Activated T-cell treated with anti-CD3 and anti-CD28 coated beads, Interleukin-2, amount 50 U/mL, for 24 hours (primary cell): ENCODE measurements around the gene LCE3A.
"Not testable (repeated sequence)": the region's sequence is repeated elsewhere in the genome, so short reads cannot be mapped to it uniquely, and the experiment has no call there.

Source experiments
- DNase-seq: peaks from one replicate; pipeline ENCODE4 v3.0.0-alpha.2; 2020
- H3K27ac Mint-ChIP-seq: 2 replicates; pipeline ENCODE4 v1.8.0; 2020; ENCODE audit warnings: mild to moderate bottlenecking, mixed read lengths
- H3K27me3 Mint-ChIP-seq: 2 replicates; pipeline ENCODE4 v1.8.0; 2020; ENCODE audit warnings: mixed read lengths
- H3K36me3 Mint-ChIP-seq: 2 replicates; pipeline ENCODE4 v1.8.0; 2020; ENCODE audit warnings: low read depth, mixed read lengths
- H3K4me1 Mint-ChIP-seq: 2 replicates; pipeline ENCODE4 v1.8.0; 2020; ENCODE audit warnings: low read depth, mixed read lengths
- H3K4me3 Mint-ChIP-seq: 2 replicates; pipeline ENCODE4 v1.8.0; 2020; ENCODE audit warnings: mild to moderate bottlenecking, moderate library complexity, mixed read lengths
- H3K9me3 Mint-ChIP-seq: 2 replicates; pipeline ENCODE4 v1.8.0; 2020; ENCODE audit warnings: mixed read lengths

LCE3A gene

GRCh38 chr1:152622803-152623202, at the start of gene LCE3A:
LCE3A (minus strand) TSS chr1:152623103; CDS start chr1:152623103, 0 bp downstream.
- DNase-seq, result no peak
- Mint-ChIP-seq H3K4me3 (no peak within 1 kb of the TSS), H3K27me3 (peaks cover 40% of the 10 kb centered on the region), H3K27ac (no peak within 1 kb of the TSS), H3K36me3 (no peaks in the 10 kb centered on the region), H3K4me1 (no peaks in the 10 kb centered on the region), H3K9me3 (peaks cover 12% of the 10 kb centered on the region)

GRCh38 chr1:152667648-152668047, 44.7 kb upstream of the LCE3A start:
- Mint-ChIP-seq H3K27me3 (peaks cover 49% of the 10 kb centered on the region), H3K4me1 (no peaks in the 10 kb centered on the region), H3K4me3 (no peak overlapping the region), H3K36me3 (no peaks in the 10 kb centered on the region), H3K9me3 (no peaks in the 10 kb centered on the region), H3K27ac (no peak overlapping the region)
- no peak for DNase-seq

- H3K4me1 Mint-ChIP-seq, H3K36me3 Mint-ChIP-seq, H3K9me3 Mint-ChIP-seq, H3K4me3 Mint-ChIP-seq, H3K27ac Mint-ChIP-seq, DNase-seq: not testable (repeated sequence)
- H3K27me3 Mint-ChIP-seq, result peaks cover 50% of the 10 kb centered on the region
Observed at GRCh38 chr1:152666171-152666570, 43.3 kb upstream of the LCE3A start.

GRCh38 chr1:152663098-152663497, 40.2 kb upstream of the LCE3A start, which contains the start of gene LCE2D:
LCE2D (plus strand) TSS chr1:152663380; CDS start chr1:152664106, 726 bp downstream.
- no peaks in the 10 kb centered on the region for H3K4me1 Mint-ChIP-seq

GRCh38 chr1:152658649-152659048, 35.7 kb upstream of the LCE3A start:
- H3K4me3 Mint-ChIP-seq, result no peak overlapping the region
- H3K9me3 Mint-ChIP-seq, result no peaks in the 10 kb centered on the region
- no peak overlapping the region for H3K27ac Mint-ChIP-seq
- H3K27me3 Mint-ChIP-seq, result peaks cover 38% of the 10 kb centered on the region
- no peaks in the 10 kb centered on the region for H3K36me3 Mint-ChIP-seq
- DNase-seq, result no peak
- peaks cover 2% of the 10 kb centered on the region for H3K4me1 Mint-ChIP-seq

More at GRCh38 chr1:152663098-152663497, 40.2 kb upstream of the LCE3A start, which contains the start of gene LCE2D:
- Mint-ChIP-seq H3K27ac (no peak within 1 kb of the TSS), H3K36me3 (no peaks in the 10 kb centered on the region), H3K27me3 (peaks cover 53% of the 10 kb centered on the region), H3K9me3 (no peaks in the 10 kb centered on the region), H3K4me3 (no peak within 1 kb of the TSS)
- DNase-seq, result no peak

GRCh38 chr1:152657677-152658076, 34.8 kb upstream of the LCE3A start:
- no peaks in the 10 kb centered on the region for H3K36me3 Mint-ChIP-seq

GRCh38 chr1:152656459-152656858, 33.6 kb upstream of the LCE3A start:
- no peak overlapping the region for H3K4me3 Mint-ChIP-seq
- H3K9me3 Mint-ChIP-seq, result no peaks in the 10 kb centered on the region
- peaks cover 37% of the 10 kb centered on the region for H3K27me3 Mint-ChIP-seq
- no peak overlapping the region for H3K27ac Mint-ChIP-seq
- no peak for DNase-seq
- peaks cover 2% of the 10 kb centered on the region for H3K4me1 Mint-ChIP-seq
- H3K36me3 Mint-ChIP-seq, result no peaks in the 10 kb centered on the region

More at GRCh38 chr1:152657677-152658076, 34.8 kb upstream of the LCE3A start:
- peaks cover 32% of the 10 kb centered on the region for H3K27me3 Mint-ChIP-seq
- H3K4me3 Mint-ChIP-seq, result no peak overlapping the region
- peaks cover 2% of the 10 kb centered on the region for H3K4me1 Mint-ChIP-seq
- H3K9me3 Mint-ChIP-seq, result no peaks in the 10 kb centered on the region
- DNase-seq, result no peak
- H3K27ac Mint-ChIP-seq, result no peak overlapping the region

GRCh38 chr1:152654110-152654509, 31.2 kb upstream of the LCE3A start:
- peak; percentile 46 for DNase-seq
- H3K4me3 Mint-ChIP-seq, result no peak overlapping the region
- H3K27me3 Mint-ChIP-seq, result peaks cover 40% of the 10 kb centered on the region
- H3K9me3 Mint-ChIP-seq, result no peaks in the 10 kb centered on the region
- H3K27ac Mint-ChIP-seq, result no peak overlapping the region
- peaks cover 2% of the 10 kb centered on the region for H3K4me1 Mint-ChIP-seq
- no peaks in the 10 kb centered on the region for H3K36me3 Mint-ChIP-seq

GRCh38 chr1:152646656-152647055, 23.8 kb upstream of the LCE3A start:
- Mint-ChIP-seq H3K27ac (no peak overlapping the region), H3K36me3 (no peaks in the 10 kb centered on the region), H3K9me3 (no peaks in the 10 kb centered on the region), H3K27me3 (peaks cover 48% of the 10 kb centered on the region), H3K4me3 (no peak overlapping the region), H3K4me1 (no peaks in the 10 kb centered on the region)
- no peak for DNase-seq

GRCh38 chr1:152645146-152645545, 22.2 kb upstream of the LCE3A start:
- no peak for DNase-seq
- Mint-ChIP-seq H3K27ac (no peak overlapping the region), H3K36me3 (no peaks in the 10 kb centered on the region), H3K4me1 (no peaks in the 10 kb centered on the region), H3K4me3 (no peak overlapping the region), H3K27me3 (peaks cover 48% of the 10 kb centered on the region), H3K9me3 (no peaks in the 10 kb centered on the region)

GRCh38 chr1:152643945-152644344, 21.0 kb upstream of the LCE3A start:
- no peak overlapping the region for H3K27ac Mint-ChIP-seq
- no peak for DNase-seq
- no peak overlapping the region for H3K4me3 Mint-ChIP-seq
- H3K36me3 Mint-ChIP-seq, result no peaks in the 10 kb centered on the region
- H3K9me3 Mint-ChIP-seq, result peaks cover 2% of the 10 kb centered on the region
- H3K27me3 Mint-ChIP-seq, result peaks cover 39% of the 10 kb centered on the region
- H3K4me1 Mint-ChIP-seq, result no peaks in the 10 kb centered on the region

GRCh38 chr1:152640351-152640750, 17.4 kb upstream of the LCE3A start:
- H3K9me3 Mint-ChIP-seq, result peaks cover 2% of the 10 kb centered on the region
- no peaks in the 10 kb centered on the region for H3K36me3 Mint-ChIP-seq
- no peak for DNase-seq
- no peak overlapping the region for H3K4me3 Mint-ChIP-seq
- no peak overlapping the region for H3K27ac Mint-ChIP-seq
- H3K4me1 Mint-ChIP-seq, result no peaks in the 10 kb centered on the region
- H3K27me3 Mint-ChIP-seq, result peaks cover 19% of the 10 kb centered on the region

- H3K27ac Mint-ChIP-seq, result no peak overlapping the region
- H3K36me3 Mint-ChIP-seq, result no peaks in the 10 kb centered on the region
- H3K4me1 Mint-ChIP-seq, result no peaks in the 10 kb centered on the region
- DNase-seq, result no peak
- H3K9me3 Mint-ChIP-seq, result no peaks in the 10 kb centered on the region
- H3K27me3 Mint-ChIP-seq, result peaks cover 35% of the 10 kb centered on the region
- H3K4me3 Mint-ChIP-seq, result no peak overlapping the region
Observed at GRCh38 chr1:152630596-152630995, 7.7 kb upstream of the LCE3A start.

- Mint-ChIP-seq H3K36me3 (no peaks in the 10 kb centered on the region), H3K27me3 (peaks cover 64% of the 10 kb centered on the region)
Observed at GRCh38 chr1:152626744-152627143, 3.8 kb upstream of the LCE3A start.

GRCh38 chr1:152623203-152623844, 421 bp upstream of the LCE3A start:
- H3K27ac Mint-ChIP-seq, result no peak overlapping the region
- no peaks in the 10 kb centered on the region for H3K36me3 Mint-ChIP-seq
- H3K9me3 Mint-ChIP-seq, result peaks cover 11% of the 10 kb centered on the region
- no peaks in the 10 kb centered on the region for H3K4me1 Mint-ChIP-seq
- peaks cover 45% of the 10 kb centered on the region for H3K27me3 Mint-ChIP-seq
- DNase-seq, result peak; percentile 33
- no peak overlapping the region for H3K4me3 Mint-ChIP-seq

More at GRCh38 chr1:152626744-152627143, 3.8 kb upstream of the LCE3A start:
- Mint-ChIP-seq H3K4me3 (no peak overlapping the region), H3K9me3 (no peaks in the 10 kb centered on the region), H3K27ac (no peak overlapping the region), H3K4me1 (no peaks in the 10 kb centered on the region)
- DNase-seq, result no peak
